Fibroblast of villous mesenchyme (primary cell): ENCODE measurements around the gene KCTD4. TPM values are rescaled to one million over a fixed set of nuclear protein-coding genes. Genes with fewer than 3 reads are reported as not detected.

Experiments used
- DNase-seq: peaks from one replicate; pipeline ENCODE4 v3.0.0-alpha.2; 2010; ENCODE audit warnings: low read depth
- H3K4me3 ChIP-seq: 2 replicates; pipeline ENCODE4 v1.5.1; 2011; ENCODE audit warnings: low read depth, mild to moderate bottlenecking, low read length
- CTCF ChIP-seq: IDR thresholded peaks from 2 replicates; pipeline ENCODE4 v1.5.1; 2012; ENCODE audit warnings: low read depth, mild to moderate bottlenecking, low read length; ENCODE audit not compliant: insufficient read depth
- total RNA-seq: library from RNA; depleted of rRNA; stranded (reverse); fragments of >200 nt; gene quantifications from 2 replicates; pipeline ENCODE4 v1.2.3, GENCODE V29; 2012

Gene KCTD4
- total RNA-seq, 1 donor: 0.43 TPM

- H3K4me3 ChIP-seq: no peak overlapping the region
- TF ChIP-seq CTCF: no peak
- no peak for DNase-seq
These were observed 38.3 kb upstream of the KCTD4 start for GRCh38 chr13:45238945-45239795.

- TF ChIP-seq CTCF: no peak
- no peak overlapping the region for H3K4me3 ChIP-seq
- no peak for DNase-seq
These were observed 31.7 kb upstream of the KCTD4 start for GRCh38 chr13:45232591-45232990.

GRCh38 chr13:45231722-45232121 is 30.9 kb upstream of the KCTD4 start:
- no peak for TF ChIP-seq CTCF
- no peak for DNase-seq
- H3K4me3 ChIP-seq: no peak overlapping the region

GRCh38 chr13:45231305-45231704 is 30.5 kb upstream of the KCTD4 start:
- no peak for DNase-seq
- no peak overlapping the region for H3K4me3 ChIP-seq
- TF ChIP-seq CTCF: no peak

GRCh38 chr13:45229172-45229571 is 28.3 kb upstream of the KCTD4 start:
- no peak for TF ChIP-seq CTCF
- DNase-seq: no peak
- no peak overlapping the region for H3K4me3 ChIP-seq

- no peak for TF ChIP-seq CTCF
- H3K4me3 ChIP-seq: no peak overlapping the region
- DNase-seq: no peak
These were observed 27.2 kb upstream of the KCTD4 start for GRCh38 chr13:45228002-45228401.

GRCh38 chr13:45226024-45226423 is 25.2 kb upstream of the KCTD4 start:
- no peak overlapping the region for H3K4me3 ChIP-seq
- no peak for TF ChIP-seq CTCF
- no peak for DNase-seq
